H9 (cell line): Measurements from ENCODE around the gene ANGPTL7. TPM values are rescaled to one million over a fixed set of nuclear protein-coding genes. Genes with fewer than 3 reads are reported as not detected.

ENCODE experiments used
- DNase-seq: peaks from one replicate; pipeline ENCODE4 v3.0.0-alpha.2; 2017
- H2AFZ ChIP-seq: one replicate; pipeline ENCODE4 v1.6.1; 2013; ENCODE audit warnings: mild to moderate bottlenecking, low read length, control low read depth, moderate library complexity
- H2AK5ac ChIP-seq: 2 replicates; pipeline ENCODE4 v1.6.1; 2013; ENCODE audit warnings: low read length, control low read depth, mixed read lengths; ENCODE audit not compliant: insufficient read length
- H2BK120ac ChIP-seq: one replicate; pipeline ENCODE4 v1.6.1; 2013; ENCODE audit warnings: low read depth, mild to moderate bottlenecking, low read length, control low read depth, inconsistent platforms; ENCODE audit not compliant: poor library complexity, severe bottlenecking
- H2BK12ac ChIP-seq: 2 replicates; pipeline ENCODE4 v1.6.1; 2013; ENCODE audit warnings: low read length, control low read depth, mixed read lengths, low read depth; ENCODE audit not compliant: insufficient read length
- H2BK15ac ChIP-seq: 2 replicates; pipeline ENCODE4 v1.6.1; 2013; ENCODE audit warnings: low read depth, low read length, control low read depth
- H2BK20ac ChIP-seq: one replicate; pipeline ENCODE4 v1.6.1; 2013; ENCODE audit warnings: low read depth, mild to moderate bottlenecking, low read length, control low read depth, inconsistent platforms; ENCODE audit not compliant: poor library complexity, severe bottlenecking
- H2BK5ac ChIP-seq: 2 replicates; pipeline ENCODE4 v1.6.1; 2013; ENCODE audit warnings: low read length, control low read depth, mixed read lengths; ENCODE audit not compliant: insufficient read length
- H3K14ac ChIP-seq: 2 replicates; pipeline ENCODE4 v1.6.1; 2013; ENCODE audit warnings: low read length, control low read depth; ENCODE audit not compliant: insufficient read depth
- H3K18ac ChIP-seq: 2 replicates; pipeline ENCODE4 v1.6.1; 2013; ENCODE audit warnings: low read depth, mild to moderate bottlenecking, mixed read lengths, low read length, control low read depth; ENCODE audit not compliant: insufficient read length
- H3K23ac ChIP-seq: 2 replicates; pipeline ENCODE4 v1.6.1; 2013; ENCODE audit warnings: low read length, control low read depth, mixed read lengths, low read depth; ENCODE audit not compliant: insufficient read length
- H3K23me2 ChIP-seq: 2 replicates; pipeline ENCODE4 v1.6.1; 2013; ENCODE audit warnings: low read depth, mild to moderate bottlenecking, mixed read lengths, low read length, control low read depth; ENCODE audit not compliant: insufficient read length, poor library complexity, severe bottlenecking
- H3K27ac ChIP-seq: 2 replicates; pipeline ENCODE4 v1.5.1; 2013; ENCODE audit warnings: low read length, control low read depth, mixed read lengths, low read depth; ENCODE audit not compliant: insufficient read length
- H3K27me3 ChIP-seq: 2 replicates; pipeline ENCODE4 v1.6.1; 2013; ENCODE audit warnings: low read length, control low read depth, inconsistent platforms; ENCODE audit not compliant: insufficient read depth
- H3K4ac ChIP-seq: 2 replicates; pipeline ENCODE4 v1.6.1; 2013; ENCODE audit warnings: low read depth, mild to moderate bottlenecking, control low read depth, inconsistent platforms, low read length, moderate library complexity
- H3K4me1 ChIP-seq: 2 replicates; pipeline ENCODE4 v1.6.1; 2013; ENCODE audit warnings: low read length, control low read depth, inconsistent platforms; ENCODE audit not compliant: insufficient read depth
- H3K4me2 ChIP-seq: 2 replicates; pipeline ENCODE4 v1.6.1; 2013; ENCODE audit warnings: low read length, control low read depth, mixed read lengths; ENCODE audit not compliant: insufficient read length, insufficient read depth
- H3K56ac ChIP-seq: 2 replicates; pipeline ENCODE4 v1.6.1; 2013; ENCODE audit warnings: low read depth, mild to moderate bottlenecking, mixed read lengths, low read length, control low read depth; ENCODE audit not compliant: insufficient read length
- H3K79me1 ChIP-seq: 2 replicates; pipeline ENCODE4 v1.6.1; 2013; ENCODE audit warnings: low read depth, mild to moderate bottlenecking, moderate library complexity, low read length, control low read depth, inconsistent platforms; ENCODE audit not compliant: insufficient read depth, poor library complexity, severe bottlenecking
- H3K79me2 ChIP-seq: 2 replicates; pipeline ENCODE4 v1.6.1; 2013; ENCODE audit warnings: low read length, control low read depth, inconsistent platforms; ENCODE audit not compliant: insufficient read depth
- H3K9ac ChIP-seq: 2 replicates; pipeline ENCODE4 v1.6.1; 2013; ENCODE audit warnings: low read length, control low read depth, mixed read lengths; ENCODE audit not compliant: insufficient read length; ENCODE audit errors: extremely low read depth
- H3K9me3 ChIP-seq: one replicate; pipeline ENCODE4 v1.6.1; 2013; ENCODE audit warnings: low read depth, low read length, inconsistent platforms; ENCODE audit not compliant: control insufficient read depth
- H3T11ph ChIP-seq: one replicate; pipeline ENCODE4 v1.6.1; 2013; ENCODE audit warnings: mild to moderate bottlenecking, low read length, control low read depth, inconsistent platforms
- H4K20me1 ChIP-seq: one replicate; pipeline ENCODE4 v1.6.1; 2013; ENCODE audit not compliant: control insufficient read depth, insufficient read length, insufficient read depth
- H4K5ac ChIP-seq: 2 replicates; pipeline ENCODE4 v1.6.1; 2013; ENCODE audit warnings: low read depth, mild to moderate bottlenecking, mixed read lengths, low read length, control low read depth; ENCODE audit not compliant: insufficient read length
- H4K8ac ChIP-seq: replicated peaks from 2 replicates; pipeline ENCODE4 v1.6.1; 2013; ENCODE audit warnings: low read length, control low read depth, mixed read lengths, low read depth; ENCODE audit not compliant: insufficient read length
- H4K91ac ChIP-seq: 2 replicates; pipeline ENCODE4 v1.6.1; 2013; ENCODE audit warnings: low read depth, mild to moderate bottlenecking, moderate library complexity, mixed read lengths, low read length, control low read depth; ENCODE audit not compliant: insufficient read length
- H3K27ac Mint-ChIP-seq, 3 experiments: 2 replicates in 2 of 3; 3 replicates in 1 of 3; pipeline ENCODE4 v1.8.0; 2020 to 2021; ENCODE audit warnings: mixed read lengths in 3 of 3, mild to moderate bottlenecking in 1 of 3, moderate library complexity in 1 of 3
- H3K27me3 Mint-ChIP-seq: 2 replicates; pipeline ENCODE4 v1.8.0; 2021; ENCODE audit warnings: low read depth, mild to moderate bottlenecking, moderate library complexity, mixed read lengths
- H3K36me3 Mint-ChIP-seq, 3 experiments: 2 replicates in 2 of 3; 3 replicates in 1 of 3; pipeline ENCODE4 v1.8.0; 2020 to 2021; ENCODE audit warnings: low read depth in 3 of 3, mixed read lengths in 3 of 3; ENCODE audit not compliant: insufficient read depth in 1 of 3
- H3K4me1 Mint-ChIP-seq, 2 experiments: 2 replicates each; pipeline ENCODE4 v1.8.0; 2020; ENCODE audit warnings: mixed read lengths in 2 of 2
- H3K4me3 Mint-ChIP-seq, 2 experiments: 2 replicates in 1 of 2; 3 replicates in 1 of 2; pipeline ENCODE4 v1.8.0; 2020 to 2021; ENCODE audit warnings: mild to moderate bottlenecking in 2 of 2, mixed read lengths in 2 of 2, moderate library complexity in 1 of 2
- H3K9me3 Mint-ChIP-seq, 2 experiments: 2 replicates in 1 of 2; 3 replicates in 1 of 2; pipeline ENCODE4 v1.8.0; 2020; ENCODE audit warnings: mild to moderate bottlenecking in 2 of 2, mixed read lengths in 2 of 2, moderate library complexity in 1 of 2
- CTCF ChIP-seq: fragments of 200-600 bp; sonication (generic); conservative IDR thresholded peaks from 3 replicates; pipeline ENCODE4 v1.8.0; 2021; ENCODE audit warnings: antibody characterized with exemption, mild to moderate bottlenecking
- WGBS: extraction: QIAGEN DNeasy Blood & Tissue Kit; methylation state at CpG from one replicate; pipeline ENCODE4 v1.1.7; 2013; ENCODE audit warnings: missing lambda C conversion rate, low lambda C conversion rate, mixed read lengths; ENCODE audit not compliant: insufficient read length; ENCODE audit errors: extremely low coverage; 5-methylcytosine and 5-hydroxymethylcytosine counted together
- total RNA-seq: library from RNA; stranded (reverse); gene quantifications from 2 replicates; pipeline ENCODE4 v1.2.1, GENCODE V29; 2021

Gene ANGPTL7
- total RNA-seq, 1 experiment from 2014 or later: not detected

- no peaks in the 10 kb centered on the region for H3K27me3 ChIP-seq
- H3K9me3 ChIP-seq: no peaks in the 10 kb centered on the region
- no peak overlapping the region for H3T11ph ChIP-seq
- no CpG with 5 or more reads among the region's 2 CpGs for WGBS
- no peak for DNase-seq
- no peak overlapping the region for H2BK120ac ChIP-seq
- no peaks in the 10 kb centered on the region for H4K20me1 ChIP-seq
- peaks cover 9 to 52% (median 21%) of the 10 kb centered on the region in 3 experiments; a peak in 6 of 7 replicates for H3K36me3 Mint-ChIP-seq
- H2BK12ac ChIP-seq: no peak overlapping the region
- H3K9ac ChIP-seq: no peak overlapping the region
- H3K27ac Mint-ChIP-seq: no peak overlapping the region
- H3K9me3 Mint-ChIP-seq: no peaks in the 10 kb centered on the region
- no peak for TF ChIP-seq CTCF
- no peak overlapping the region for H3K14ac ChIP-seq
- no peak overlapping the region for H3K18ac ChIP-seq
- H2BK15ac ChIP-seq: no peak overlapping the region
- no peak overlapping the region for H3K4me2 ChIP-seq
- H3K4ac ChIP-seq: no peak overlapping the region
- no peak overlapping the region for H2BK20ac ChIP-seq
- H2AK5ac ChIP-seq: no peak overlapping the region
- H3K27me3 Mint-ChIP-seq: no peaks in the 10 kb centered on the region
- H3K23me2 ChIP-seq: no peaks in the 10 kb centered on the region
- H3K56ac ChIP-seq: no peak overlapping the region
- H4K91ac ChIP-seq: no peak overlapping the region
- peaks cover 0 to 6% of the 10 kb centered on the region in 2 experiments; a peak in 1 of 4 replicates for H3K4me1 Mint-ChIP-seq
- H2BK5ac ChIP-seq: no peak overlapping the region
- no peak overlapping the region for H3K4me3 Mint-ChIP-seq
- no peaks in the 10 kb centered on the region for H3K4me1 ChIP-seq
- no peaks in the 10 kb centered on the region for H3K79me1 ChIP-seq
- no peaks in the 10 kb centered on the region for H3K79me2 ChIP-seq
- no peak overlapping the region for H3K23ac ChIP-seq
- no peak overlapping the region for H2AFZ ChIP-seq
- H4K5ac ChIP-seq: no peak overlapping the region
- no peak overlapping the region for H3K27ac ChIP-seq
- H4K8ac ChIP-seq: no peak overlapping the region
These were observed 1.2 kb upstream of the ANGPTL7 start for GRCh38 chr1:11187931-11188330.
